ENCODE results near the gene REXO1.

GRCh38 chr19:1825909-1826556, 22.2 kb downstream of the REXO1 start:
- TF ChIP-seq POLR2AphosphoS5 (IDR thresholded peaks at IDR 0.05; ENCODE audit: borderline replicate concordance, low read depth, low read length) (no peak), EZH2 (IDR thresholded peaks at IDR 0.05) (no peak)
